NB4 (cell line): Measurements from ENCODE around the gene HNMT.
A peak's percentile ranks its signal among the peaks of the same experiment; 100 is the strongest.
"Not testable (repeated sequence)": the region's sequence is repeated elsewhere in the genome, so short reads cannot be mapped to it uniquely, and the experiment has no call there.

Experiments
- DNase-seq: peaks from one replicate; pipeline ENCODE4 v3.0.0; 2010; ENCODE audit warnings: low read depth
- H3K4me3 ChIP-seq: one replicate; pipeline ENCODE4 v1.5.1; 2011; ENCODE audit warnings: mild to moderate bottlenecking, low read depth, low read length, moderate library complexity
- CTCF ChIP-seq: IDR thresholded peaks from one replicate; pipeline ENCODE4 v1.5.1; 2012; ENCODE audit warnings: low read depth, low read length
- MYC ChIP-seq: IDR thresholded peaks from 2 replicates; pipeline ENCODE4 v1.6.1; 2011; ENCODE audit warnings: low read depth, low read length
- POLR2A ChIP-seq: IDR thresholded peaks from 2 replicates; pipeline ENCODE4 v1.6.1; 2011; ENCODE audit warnings: mild to moderate bottlenecking; ENCODE audit not compliant: insufficient read length; ENCODE audit errors: extremely low read depth
- TF ChIP-seq, protein P1 (sequence below): IDR thresholded peaks from 2 replicates; pipeline ENCODE4 v1.6.1; 2011; ENCODE audit warnings: low read depth, low read length

Gene HNMT

GRCh38 chr2:137966043-137966442, 1.8 kb downstream of the HNMT start:
- DNase-seq: no peak
- TF ChIP-seq CTCF: no peak
- TF ChIP-seq, protein P1, sequence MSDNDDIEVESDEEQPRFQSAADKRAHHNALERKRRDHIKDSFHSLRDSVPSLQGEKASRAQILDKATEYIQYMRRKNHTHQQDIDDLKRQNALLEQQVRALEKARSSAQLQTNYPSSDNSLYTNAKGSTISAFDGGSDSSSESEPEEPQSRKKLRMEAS: no peak
- TF ChIP-seq MYC: no peak
- no peak for TF ChIP-seq POLR2A
- H3K4me3 ChIP-seq: no peak overlapping the region

DNA sequence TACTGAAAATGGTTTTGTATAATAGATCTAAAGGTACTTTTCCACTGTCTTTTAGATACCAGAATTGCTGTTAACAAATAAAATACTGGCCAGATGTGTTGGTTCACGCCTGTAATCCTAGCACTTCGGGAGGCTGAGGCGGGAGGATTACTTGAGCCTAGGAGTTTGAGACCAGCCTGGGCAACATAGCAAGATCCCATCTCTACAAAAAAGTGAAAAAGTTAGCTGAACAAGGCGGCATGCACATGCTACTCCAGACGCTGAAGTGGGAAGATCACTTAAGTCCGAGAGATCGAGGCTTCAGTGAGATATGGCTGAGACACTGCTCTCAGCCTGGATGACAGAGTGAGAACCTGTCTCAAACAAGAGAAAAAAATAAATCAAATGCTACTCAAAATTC, 2.8 kb downstream of the HNMT start:
- H3K4me3 ChIP-seq: no peak overlapping the region
- TF ChIP-seq MYC: no peak
- no peak for TF ChIP-seq POLR2A
- TF ChIP-seq CTCF: no peak
- TF ChIP-seq, protein P1: no peak
- DNase-seq: no peak

DNA sequence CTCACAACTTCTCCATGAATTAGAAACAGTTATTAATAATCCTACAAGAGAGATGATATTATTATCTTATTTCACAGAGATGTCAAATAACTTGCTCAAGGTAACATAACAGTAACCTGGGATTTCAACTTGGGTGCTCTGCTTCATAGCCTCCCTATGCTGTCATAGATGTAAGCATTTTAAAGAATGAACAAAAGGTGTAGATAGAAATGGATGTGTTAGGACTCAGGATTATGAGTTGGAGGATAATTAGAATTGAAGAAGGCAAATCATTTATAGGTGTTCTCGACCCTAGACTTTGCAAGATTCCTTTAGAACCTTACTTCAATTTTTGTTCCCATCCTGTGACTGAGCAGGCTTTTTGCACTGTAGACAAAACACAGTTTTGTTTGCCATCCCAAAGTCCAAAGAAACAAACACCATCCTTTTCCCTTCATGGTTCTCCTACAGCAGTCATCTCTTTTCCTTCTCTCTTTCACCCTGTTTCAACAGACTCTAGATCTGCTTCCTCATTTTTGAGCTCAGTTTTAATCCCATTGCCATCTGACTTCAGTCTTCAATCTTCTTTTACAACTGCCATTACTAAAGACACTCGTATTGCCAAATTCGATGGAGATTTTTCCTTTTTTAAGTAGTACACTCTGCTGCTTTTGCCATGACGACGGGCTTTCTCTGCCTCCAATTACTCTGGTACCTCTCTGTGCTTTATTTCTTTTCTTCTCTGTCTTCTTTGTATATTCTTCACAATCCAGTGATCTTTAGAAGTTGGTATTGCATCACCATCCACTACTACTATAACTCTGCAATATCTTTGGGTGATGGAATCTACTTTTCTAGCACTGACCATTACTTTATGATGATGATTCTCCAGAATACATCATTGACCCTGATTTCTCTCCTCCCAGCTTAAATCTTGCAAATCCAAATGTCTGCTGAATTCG, 4.5 kb downstream of the HNMT start:
- H3K4me3 ChIP-seq: no peak overlapping the region
- no peak for TF ChIP-seq POLR2A
- no peak for TF ChIP-seq CTCF
- TF ChIP-seq MYC: no peak
- TF ChIP-seq, protein P1: no peak
- peak; percentile 38 for DNase-seq

DNA sequence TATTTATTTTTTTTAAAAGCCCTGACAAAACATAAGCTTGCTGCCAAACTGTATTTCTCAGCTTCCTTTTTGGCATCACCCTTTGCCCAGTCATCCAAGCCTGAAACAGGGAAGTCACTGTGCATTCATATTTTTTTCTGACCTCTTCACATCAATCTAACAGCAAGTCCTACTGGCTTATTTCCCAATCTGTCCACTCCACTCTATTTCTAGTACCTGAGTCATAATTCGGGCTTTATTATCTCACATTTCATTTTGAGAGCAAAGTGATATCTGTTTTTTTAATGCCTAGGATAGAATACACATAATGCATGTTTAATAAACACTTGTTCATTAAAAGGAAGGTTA, 5.1 kb downstream of the HNMT start:
- peak; percentile 25 for DNase-seq
- TF ChIP-seq POLR2A (no peak), MYC (no peak), CTCF (no peak)
- TF ChIP-seq, protein P1: no peak
- H3K4me3 ChIP-seq: no peak overlapping the region

- no peak overlapping the region for H3K4me3 ChIP-seq
- TF ChIP-seq CTCF (no peak), POLR2A (no peak), MYC (no peak)
- TF ChIP-seq, protein P1: no peak
- no peak for DNase-seq
These were observed 5.6 kb downstream of the HNMT start for GRCh38 chr2:137969876-137970275.

DNA sequence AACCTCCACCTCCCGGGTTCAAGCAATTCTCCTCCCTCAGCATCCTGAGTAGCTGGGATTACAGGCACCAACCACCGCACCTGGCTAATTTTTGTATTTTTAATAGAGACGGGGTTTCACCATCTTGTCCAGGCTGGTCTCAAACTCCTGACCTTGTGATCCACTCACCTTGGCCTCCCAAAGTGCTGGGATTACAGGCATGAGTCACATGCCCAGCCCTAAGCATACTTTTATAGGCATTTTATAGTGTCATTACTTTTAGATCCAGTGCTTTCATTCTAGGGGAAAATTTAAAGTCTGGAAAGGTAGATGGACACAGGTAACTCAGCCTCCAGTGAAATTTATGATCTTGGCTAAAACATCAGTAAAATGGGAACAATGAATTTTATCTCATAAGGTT, 7.0 kb downstream of the HNMT start:
- not testable (repeated sequence) for H3K4me3 ChIP-seq, DNase-seq
